ENCODE results near the gene PTPN9. TPM values are rescaled to one million over a fixed set of nuclear protein-coding genes. Genes with fewer than 3 reads are reported as not detected.

The PTPN9 gene
- total RNA-seq, result 7.2 TPM

DNA sequence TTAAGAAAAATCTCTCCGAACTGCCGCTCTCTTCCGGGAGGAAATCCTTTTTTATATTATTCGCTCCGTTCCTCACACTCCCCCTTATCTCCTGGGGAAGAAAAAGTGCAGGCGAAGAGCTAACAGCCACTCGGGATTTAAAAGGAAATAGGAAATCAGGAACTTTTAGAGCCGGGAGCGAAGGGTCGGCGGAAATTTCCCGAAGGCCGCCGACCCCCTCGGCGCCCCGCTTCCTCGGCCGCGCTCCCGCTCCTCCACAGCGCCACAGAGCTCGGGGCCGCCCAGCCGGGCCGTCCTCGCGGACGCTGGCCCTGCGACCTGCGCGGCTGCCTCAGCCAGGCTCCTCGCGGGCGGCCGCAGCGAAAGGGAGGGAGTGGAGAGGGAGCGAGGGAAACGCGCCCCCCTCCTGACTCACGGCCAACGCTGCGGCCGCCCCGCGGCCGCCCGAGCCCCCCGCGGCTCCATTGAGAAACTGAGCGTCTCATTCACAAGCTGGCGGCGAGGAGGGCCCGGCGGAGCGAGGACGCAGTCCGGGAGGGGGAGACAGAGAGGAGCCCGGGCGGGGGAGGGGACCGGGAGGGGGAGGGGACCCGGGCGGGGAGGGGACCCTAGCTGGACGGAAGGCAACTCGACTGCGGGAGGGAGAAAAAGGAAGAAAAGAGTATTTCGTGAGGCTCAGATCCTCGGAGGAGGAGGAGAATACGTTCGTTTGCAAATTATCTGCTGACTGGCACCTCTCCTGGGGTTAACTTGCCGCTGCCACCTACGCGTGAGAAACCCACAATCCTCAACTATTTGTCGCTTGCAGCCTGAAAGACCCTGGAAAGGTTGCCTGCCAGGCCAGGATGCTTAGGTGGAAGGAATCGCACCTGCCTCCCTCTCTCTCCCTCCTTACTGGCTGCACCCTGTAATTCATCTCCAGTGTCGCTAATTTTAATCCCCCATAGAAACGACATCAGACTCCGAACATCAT lies at the start of gene PTPN9:
PTPN9 (minus strand) TSS at position 368 of the 973 bp plus-strand sequence. CDS start 539 bp downstream, outside the sequence.
- peaks cover 20% of the 10 kb centered on the region for H3K4me1 ChIP-seq (ENCODE audit: insufficient read depth, low read length)
- H3K4me3 ChIP-seq (ENCODE audit: low read length), result peak within 1 kb of the TSS; percentile 91
- no peaks in the 10 kb centered on the region for H3K27me3 ChIP-seq (ENCODE audit: insufficient read depth, low read length)
- H3K9me3 ChIP-seq (ENCODE audit: low read depth, low read length), result no peaks in the 10 kb centered on the region

GRCh38 chr15:75625542-75626347 lies 46.6 kb upstream of the PTPN9 start, which contains the start of gene SNUPN:
Gene SNUPN, minus strand, starts transcription at chr15:75625725. Its CDS starts 4,674 bp downstream, at chr15:75621051.
- no peaks in the 10 kb centered on the region for H3K9me3 ChIP-seq (ENCODE audit: low read depth, low read length)
- H3K4me3 ChIP-seq (ENCODE audit: low read length), result peak within 1 kb of the TSS; percentile 96
- H3K4me1 ChIP-seq (ENCODE audit: insufficient read depth, low read length), result peaks cover 38% of the 10 kb centered on the region
- no peaks in the 10 kb centered on the region for H3K27me3 ChIP-seq (ENCODE audit: insufficient read depth, low read length)

- H3K4me3 ChIP-seq (ENCODE audit: low read length), result no peak overlapping the region
These were observed 43.4 kb upstream of the PTPN9 start for GRCh38 chr15:75622505-75622904.

DNA sequence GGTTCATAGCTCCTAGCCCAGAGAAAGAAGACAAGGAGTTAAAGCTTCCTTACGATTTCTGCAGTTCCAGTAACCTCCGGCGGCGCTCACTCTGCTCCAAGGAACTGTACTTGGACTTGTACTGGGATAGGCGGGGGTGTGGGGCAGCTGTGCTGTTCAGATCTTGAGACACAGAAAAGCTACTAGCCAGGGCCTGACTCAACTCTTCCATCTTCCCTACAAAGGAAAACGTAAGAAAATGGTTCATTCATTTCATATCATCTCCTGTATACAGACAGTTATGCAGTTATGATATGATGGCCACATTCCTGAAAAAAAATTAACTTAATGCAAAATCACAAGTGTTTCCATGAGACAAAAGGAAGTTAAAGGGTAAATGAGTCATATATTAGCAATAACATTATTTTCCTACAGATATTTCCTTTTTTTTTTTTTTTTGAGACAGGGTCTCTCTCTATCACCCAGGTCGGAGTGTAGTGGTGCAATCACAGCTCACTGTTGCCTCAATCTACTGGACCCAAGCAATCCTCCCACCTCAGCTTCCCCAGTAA lies 41.8 kb upstream of the PTPN9 start:
- Histone ChIP-seq H3K9me3 (ENCODE audit: low read depth, low read length) (no peaks in the 10 kb centered on the region), H3K4me1 (ENCODE audit: insufficient read depth, low read length) (peaks cover 33% of the 10 kb centered on the region), H3K27me3 (ENCODE audit: insufficient read depth, low read length) (no peaks in the 10 kb centered on the region), H3K4me3 (ENCODE audit: low read length) (no peak overlapping the region)

More at GRCh38 chr15:75622505-75622904, 43.4 kb upstream of the PTPN9 start:
- Histone ChIP-seq H3K9me3 (ENCODE audit: low read depth, low read length) (no peaks in the 10 kb centered on the region), H3K4me1 (ENCODE audit: insufficient read depth, low read length) (peaks cover 47% of the 10 kb centered on the region), H3K27me3 (ENCODE audit: insufficient read depth, low read length) (no peaks in the 10 kb centered on the region)

DNA sequence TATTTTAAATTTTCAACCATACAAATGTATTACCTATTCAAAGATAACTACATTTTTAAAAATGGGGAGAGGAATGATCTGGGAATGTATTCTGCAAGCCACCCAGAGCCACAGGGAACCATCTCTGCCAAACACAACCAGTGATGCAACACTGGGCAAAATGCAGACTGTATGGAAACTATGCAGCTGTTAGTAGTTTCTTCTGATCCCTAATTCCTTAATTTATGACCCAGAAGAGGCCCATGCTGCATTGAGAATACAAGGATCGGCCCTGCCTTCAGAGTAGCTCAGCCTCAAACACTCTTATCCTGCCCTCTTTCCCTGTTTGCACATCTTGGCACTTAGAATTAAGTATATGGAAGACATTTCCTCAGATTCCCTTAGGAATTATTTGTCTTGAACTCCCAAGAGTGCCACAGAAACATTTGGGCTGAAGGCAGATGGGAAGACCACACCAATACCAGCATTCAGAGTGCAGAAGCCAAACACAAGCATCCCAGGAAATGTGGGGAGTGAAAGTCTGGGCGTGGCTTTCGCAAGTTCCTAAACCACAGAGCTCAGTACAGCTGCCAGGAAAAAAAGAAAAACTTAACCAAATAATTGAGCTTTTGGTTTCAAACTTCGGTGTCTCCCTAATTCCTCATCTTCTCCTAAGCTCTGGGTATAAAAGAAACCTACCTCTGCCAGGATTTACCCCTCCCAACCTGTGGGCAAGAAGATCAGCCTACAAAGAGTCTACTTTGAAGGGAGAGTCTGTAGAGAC lies 41.1 kb upstream of the PTPN9 start:
- Histone ChIP-seq H3K4me1 (ENCODE audit: insufficient read depth, low read length) (peaks cover 32% of the 10 kb centered on the region), H3K4me3 (ENCODE audit: low read length) (no peak overlapping the region)

GRCh38 chr15:75616766-75617165 lies 37.7 kb upstream of the PTPN9 start:
- Histone ChIP-seq H3K9me3 (ENCODE audit: low read depth, low read length) (no peaks in the 10 kb centered on the region), H3K27me3 (ENCODE audit: insufficient read depth, low read length) (no peaks in the 10 kb centered on the region), H3K4me1 (ENCODE audit: insufficient read depth, low read length) (peaks cover 19% of the 10 kb centered on the region), H3K4me3 (ENCODE audit: low read length) (no peak overlapping the region)

More for the DNA sequence above, 41.1 kb upstream of the PTPN9 start:
- H3K27me3 ChIP-seq (ENCODE audit: insufficient read depth, low read length), result no peaks in the 10 kb centered on the region
- H3K9me3 ChIP-seq (ENCODE audit: low read depth, low read length), result no peaks in the 10 kb centered on the region

- H3K9me3 ChIP-seq (ENCODE audit: low read depth, low read length), result no peaks in the 10 kb centered on the region
- H3K4me3 ChIP-seq (ENCODE audit: low read length), result no peak overlapping the region
- H3K27me3 ChIP-seq (ENCODE audit: insufficient read depth, low read length), result no peaks in the 10 kb centered on the region
- H3K4me1 ChIP-seq (ENCODE audit: insufficient read depth, low read length), result peaks cover 36% of the 10 kb centered on the region
These were observed 27.9 kb upstream of the PTPN9 start for GRCh38 chr15:75606711-75607699.

DNA sequence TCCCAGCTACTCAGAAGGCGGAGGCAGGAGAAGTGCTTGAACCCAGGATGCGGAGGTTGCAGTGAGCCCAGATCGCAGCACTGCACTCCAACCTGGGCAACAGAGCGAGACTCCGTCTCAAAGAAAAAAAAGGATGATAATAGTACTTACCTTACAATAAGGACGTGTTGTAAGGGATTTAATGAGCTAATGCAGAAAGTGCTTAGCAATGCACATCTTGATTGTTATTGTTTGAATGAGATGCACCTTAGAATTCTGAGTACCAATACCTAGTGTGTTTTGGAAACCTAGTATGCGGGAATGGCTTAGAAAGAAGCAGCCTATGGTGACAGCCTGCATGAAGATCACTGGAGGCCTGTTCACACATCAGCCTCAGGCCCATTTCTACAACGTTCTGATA lies 26.9 kb upstream of the PTPN9 start:
- Histone ChIP-seq H3K9me3 (ENCODE audit: low read depth, low read length) (no peaks in the 10 kb centered on the region), H3K4me1 (ENCODE audit: insufficient read depth, low read length) (peaks cover 36% of the 10 kb centered on the region), H3K27me3 (ENCODE audit: insufficient read depth, low read length) (no peaks in the 10 kb centered on the region), H3K4me3 (ENCODE audit: low read length) (no peak overlapping the region)

DNA sequence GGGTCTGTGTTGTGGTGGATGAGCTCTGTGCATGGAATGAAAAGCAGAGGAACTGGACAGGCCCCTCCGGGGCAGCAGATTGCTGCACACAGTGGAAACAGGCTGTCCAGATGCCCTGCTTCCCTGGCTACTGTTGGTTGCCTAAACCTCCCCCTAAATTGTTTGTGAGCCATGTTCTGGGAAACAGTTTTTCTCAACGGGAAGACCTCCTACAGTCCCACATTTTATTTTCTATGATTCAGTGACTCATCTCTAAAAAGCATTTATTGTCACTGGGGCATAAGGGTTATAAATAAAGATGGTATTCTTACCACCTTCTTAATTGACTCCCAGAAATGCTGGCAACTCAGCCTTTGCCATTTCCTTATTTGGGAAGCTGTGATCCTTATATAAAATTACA lies 20.3 kb upstream of the PTPN9 start:
- peaks cover 6% of the 10 kb centered on the region for H3K4me1 ChIP-seq (ENCODE audit: insufficient read depth, low read length)
- no peak overlapping the region for H3K4me3 ChIP-seq (ENCODE audit: low read length)
- H3K9me3 ChIP-seq (ENCODE audit: low read depth, low read length), result no peaks in the 10 kb centered on the region
- no peaks in the 10 kb centered on the region for H3K27me3 ChIP-seq (ENCODE audit: insufficient read depth, low read length)

DNA sequence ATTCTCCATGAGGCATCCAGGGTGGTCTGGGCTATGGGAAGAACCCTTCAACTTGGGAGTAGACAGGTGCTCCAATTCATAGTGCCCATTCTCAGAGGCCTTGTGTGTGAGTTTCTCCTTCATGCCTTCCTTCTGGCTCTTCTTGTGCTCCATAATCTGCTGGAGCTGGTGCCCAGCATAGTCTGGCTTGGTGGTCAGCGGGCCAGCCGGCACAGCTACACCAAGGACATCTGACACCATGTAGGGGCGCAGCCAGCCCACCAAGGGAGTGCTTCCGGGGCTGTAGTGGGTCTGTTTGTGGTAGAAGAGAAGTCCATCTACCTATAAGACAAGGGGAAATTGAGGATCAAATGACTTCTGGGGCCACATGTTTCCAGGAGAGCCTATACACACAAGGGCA lies 19.2 kb upstream of the PTPN9 start:
- Histone ChIP-seq H3K27me3 (ENCODE audit: insufficient read depth, low read length) (no peaks in the 10 kb centered on the region), H3K9me3 (ENCODE audit: low read depth, low read length) (no peaks in the 10 kb centered on the region), H3K4me3 (ENCODE audit: low read length) (no peak overlapping the region), H3K4me1 (ENCODE audit: insufficient read depth, low read length) (peaks cover 6% of the 10 kb centered on the region)

- no peaks in the 10 kb centered on the region for H3K9me3 ChIP-seq (ENCODE audit: low read depth, low read length)
- H3K4me1 ChIP-seq (ENCODE audit: insufficient read depth, low read length), result peaks cover 6% of the 10 kb centered on the region
- no peak overlapping the region for H3K4me3 ChIP-seq (ENCODE audit: low read length)
- no peaks in the 10 kb centered on the region for H3K27me3 ChIP-seq (ENCODE audit: insufficient read depth, low read length)
These were observed 18.7 kb upstream of the PTPN9 start for GRCh38 chr15:75597667-75598341.

GRCh38 chr15:75596703-75597345 lies 17.7 kb upstream of the PTPN9 start:
- peaks cover 6% of the 10 kb centered on the region for H3K4me1 ChIP-seq (ENCODE audit: insufficient read depth, low read length)
- no peaks in the 10 kb centered on the region for H3K27me3 ChIP-seq (ENCODE audit: insufficient read depth, low read length)
- H3K9me3 ChIP-seq (ENCODE audit: low read depth, low read length), result no peaks in the 10 kb centered on the region
- H3K4me3 ChIP-seq (ENCODE audit: low read length), result no peak overlapping the region

DNA sequence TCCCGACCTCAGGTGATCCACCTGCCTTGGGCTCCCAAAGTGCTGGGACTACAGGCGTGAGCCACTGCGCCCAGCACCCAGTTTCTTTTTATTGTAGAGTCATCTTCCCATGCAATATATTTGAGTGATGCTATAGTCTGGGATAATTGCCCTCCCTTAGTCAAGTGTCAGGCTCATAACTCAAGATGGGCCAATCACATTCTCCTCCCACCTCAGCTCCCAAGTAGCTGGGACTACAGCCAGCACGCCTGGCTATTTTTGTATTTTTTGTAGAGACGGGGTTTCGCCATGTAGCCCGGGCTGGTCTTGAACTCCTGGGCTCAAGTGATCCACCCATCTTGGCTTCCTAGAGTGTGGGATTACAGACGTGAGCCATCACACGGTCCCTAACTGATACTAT lies 15.2 kb upstream of the PTPN9 start:
- H3K27me3 ChIP-seq (ENCODE audit: insufficient read depth, low read length), result no peaks in the 10 kb centered on the region
- no peaks in the 10 kb centered on the region for H3K9me3 ChIP-seq (ENCODE audit: low read depth, low read length)
- H3K4me1 ChIP-seq (ENCODE audit: insufficient read depth, low read length), result peaks cover 6% of the 10 kb centered on the region
- H3K4me3 ChIP-seq (ENCODE audit: low read length), result no peak overlapping the region

Data from mononuclear cell (primary cell).